NCI-H446 (cell line): ENCODE measurements around the gene TSTD1.
"Not testable (repeated sequence)": the region's sequence is repeated elsewhere in the genome, so short reads cannot be mapped to it uniquely, and the experiment has no call there.

Source experiments
- DNase-seq, 2 experiments: peaks; one replicate each; lab custom pipeline; 2025; lab: John Stamatoyannopoulos, UW

TSTD1 gene

GRCh38 chr1:161008869-161009510 lies 29.8 kb downstream of the TSTD1 start:
- DNase-seq = no peak

- DNase-seq = no peak
Measured at GRCh38 chr1:161007369-161007768, 31.4 kb downstream of the TSTD1 start.

GRCh38 chr1:161006563-161006962 lies 32.2 kb downstream of the TSTD1 start:
- DNase-seq = no peak

GRCh38 chr1:161001525-161001924 lies 37.2 kb downstream of the TSTD1 start:
- DNase-seq = no peak

- DNase-seq = no peak
Measured at GRCh38 chr1:161000736-161001480, 37.9 kb downstream of the TSTD1 start.

GRCh38 chr1:160999376-160999775 lies 39.4 kb downstream of the TSTD1 start:
- no peak for DNase-seq

- peak in 1 of 2 experiments; percentile 25 for DNase-seq
Measured at GRCh38 chr1:160997323-160998038, 41.3 kb downstream of the TSTD1 start.

GRCh38 chr1:160996178-160996577 lies 42.6 kb downstream of the TSTD1 start:
- no peak for DNase-seq

GRCh38 chr1:160993544-160994193 lies 45.1 kb downstream of the TSTD1 start:
- peak in 1 of 2 experiments; percentile 13 for DNase-seq

- DNase-seq = not testable (repeated sequence)
Measured at GRCh38 chr1:160992036-160992435, 46.7 kb downstream of the TSTD1 start.
